Hematopoietic multipotent progenitor cell (in vitro differentiated cells): Measurements from ENCODE around the gene EPB41L5. TPM values are rescaled to one million over a fixed set of nuclear protein-coding genes. Genes with fewer than 3 reads are reported as not detected.
"Not testable (repeated sequence)": the region's sequence is repeated elsewhere in the genome, so short reads cannot be mapped to it uniquely, and the experiment has no call there.

Experiments
- DNase-seq, 3 donors: peaks; one replicate each; pipeline ENCODE4 v3.0.0-alpha.2; 2011 to 2015; ENCODE audit warnings: low read depth in 2 of 3, low spot score in 2 of 3
- total RNA-seq: library from RNA; depleted of rRNA; stranded (reverse); fragments of >200 nt; gene quantifications from one replicate; pipeline ENCODE4 v1.2.3, GENCODE V29; 2012

EPB41L5 gene
- total RNA-seq, 1 donor = 2.2 TPM

DNA sequence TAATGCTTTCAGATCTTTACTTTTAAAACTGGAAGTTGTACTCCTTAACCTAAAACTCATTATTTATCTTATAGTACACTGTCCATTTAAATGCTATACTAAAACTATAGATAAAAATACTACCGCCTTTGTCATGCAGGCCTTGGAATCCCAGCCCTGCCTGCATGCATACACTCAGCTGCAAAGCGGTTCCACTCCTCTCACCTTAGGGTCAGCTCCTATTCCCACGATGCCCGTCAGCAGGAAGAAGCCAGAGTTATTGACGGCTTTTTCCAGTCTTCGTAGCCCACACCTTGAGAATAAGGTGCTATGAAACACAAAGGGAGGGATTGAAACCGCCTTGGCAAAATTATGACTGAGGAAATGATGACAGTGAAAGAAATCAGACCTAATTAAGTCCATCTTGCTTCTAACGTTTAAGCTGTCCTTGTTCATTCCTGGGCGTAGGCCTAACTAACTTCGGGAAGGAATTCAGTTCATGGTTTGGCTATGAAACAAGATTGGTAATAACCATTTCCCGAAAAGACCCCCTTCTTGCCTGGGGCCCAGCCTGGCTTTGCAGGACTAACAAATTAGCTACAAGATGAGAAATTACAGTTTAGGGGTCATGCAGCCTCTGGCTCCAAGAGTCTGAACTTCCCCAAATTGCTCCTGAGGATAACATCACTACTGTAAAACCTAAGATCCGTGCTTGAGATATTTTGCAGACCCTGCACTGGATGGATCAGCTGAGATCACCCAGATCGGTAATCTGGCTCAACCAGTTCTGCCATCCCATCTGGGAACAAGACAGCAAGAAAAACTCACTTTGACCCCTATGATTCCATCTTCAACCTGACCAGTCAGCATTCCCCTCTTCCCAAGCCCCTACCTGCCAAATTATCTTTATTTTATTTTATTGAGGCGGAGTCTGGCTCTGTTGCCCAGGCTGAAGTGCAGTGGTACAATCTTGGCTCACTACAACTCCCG lies 17.1 kb downstream of the EPB41L5 start:
- no peak for DNase-seq

- DNase-seq = no peak
Measured at GRCh38 chr2:120032297-120032696, 19.4 kb downstream of the EPB41L5 start.

- no peak for DNase-seq
Measured at GRCh38 chr2:120034027-120034426, 21.1 kb downstream of the EPB41L5 start.

GRCh38 chr2:120034621-120035020 lies 21.7 kb downstream of the EPB41L5 start:
- no peak for DNase-seq

DNA sequence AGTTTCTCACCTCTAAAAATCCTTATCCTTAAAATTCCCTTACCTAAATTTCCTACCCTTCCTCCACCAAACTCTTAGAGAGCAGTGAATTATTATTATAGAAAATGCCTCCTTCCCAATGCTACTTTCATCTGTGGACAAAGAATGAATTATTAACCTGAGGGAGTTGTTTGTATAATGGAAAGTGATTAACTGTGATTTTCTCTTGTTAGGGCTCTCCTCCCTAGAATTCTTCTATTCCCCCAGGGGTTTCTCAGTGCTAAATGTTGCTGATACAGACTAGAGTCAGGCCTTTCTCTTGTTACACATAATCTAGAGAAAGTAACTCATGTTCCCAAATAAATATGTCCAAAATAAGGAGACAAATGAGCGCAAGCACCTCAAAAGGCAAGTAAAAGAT lies 23.3 kb downstream of the EPB41L5 start:
- DNase-seq = no peak

GRCh38 chr2:120037995-120038541 lies 25.2 kb downstream of the EPB41L5 start:
- no peak for DNase-seq

- no peak for DNase-seq
Measured at GRCh38 chr2:120042359-120042758, 29.5 kb downstream of the EPB41L5 start.

- peak in 1 of 3 donors; percentile 22 for DNase-seq
Measured at GRCh38 chr2:120044336-120044735, 31.5 kb downstream of the EPB41L5 start.

DNA sequence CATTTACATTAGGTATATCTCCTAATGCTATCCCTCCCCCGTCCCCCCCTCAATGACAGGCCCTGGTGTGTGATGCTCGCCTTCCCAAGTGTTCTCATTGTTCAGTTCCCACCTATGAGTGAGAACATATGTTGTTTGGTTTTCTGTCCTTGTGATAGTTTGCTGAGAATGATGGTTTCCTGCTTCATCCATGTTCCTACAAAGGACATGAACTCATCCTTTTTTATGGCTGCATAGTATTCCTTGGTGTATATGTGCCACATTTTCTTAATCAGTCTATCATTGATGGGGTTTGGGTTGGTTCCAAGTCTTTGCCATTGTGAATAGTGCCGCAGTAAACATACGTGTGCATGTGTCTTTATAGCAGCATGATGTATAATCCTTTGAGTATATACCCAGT lies 32.9 kb downstream of the EPB41L5 start:
- not testable (repeated sequence) for DNase-seq

DNA sequence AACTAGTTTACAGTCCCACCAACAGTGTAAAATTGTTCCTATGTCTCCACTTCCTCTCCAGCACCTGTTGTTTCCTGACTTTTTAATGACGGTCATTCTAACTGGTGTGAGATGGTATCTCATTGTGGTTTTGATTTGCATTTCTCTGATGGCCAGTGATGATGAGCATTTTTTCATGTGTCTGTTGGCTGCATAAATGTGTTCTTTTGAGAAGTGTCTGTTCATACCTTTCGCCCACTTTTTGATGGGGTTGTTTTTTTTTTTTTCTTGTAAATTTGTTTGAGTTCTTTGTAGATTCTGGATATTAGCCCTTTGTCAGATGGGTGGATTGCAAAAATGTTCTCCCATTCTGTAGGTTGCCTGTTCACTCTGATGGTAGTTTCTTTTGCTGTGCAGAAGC lies 33.4 kb downstream of the EPB41L5 start:
- not testable (repeated sequence) for DNase-seq

- DNase-seq = no peak
Measured at GRCh38 chr2:120052597-120052996, 39.7 kb downstream of the EPB41L5 start.

DNA sequence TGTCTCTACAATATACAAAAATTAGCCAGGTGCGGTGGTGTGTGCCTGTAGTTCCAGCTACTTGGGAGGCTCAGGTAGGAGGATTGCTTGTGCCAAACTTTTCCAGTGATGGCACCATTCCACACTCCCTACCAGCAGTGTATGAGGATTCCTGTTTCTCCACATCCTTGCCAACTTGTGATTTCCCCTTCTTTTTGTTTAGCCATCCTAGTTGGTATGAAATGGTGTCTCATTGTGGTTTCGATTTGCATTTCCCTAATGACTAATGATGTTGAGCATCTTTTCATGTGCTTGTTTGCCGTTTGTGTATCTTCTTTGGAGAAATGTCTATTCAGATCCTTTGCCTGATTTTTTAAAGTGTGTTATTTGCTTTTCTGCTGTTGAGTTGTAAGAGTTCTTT lies 41.0 kb downstream of the EPB41L5 start:
- DNase-seq = no peak

DNA sequence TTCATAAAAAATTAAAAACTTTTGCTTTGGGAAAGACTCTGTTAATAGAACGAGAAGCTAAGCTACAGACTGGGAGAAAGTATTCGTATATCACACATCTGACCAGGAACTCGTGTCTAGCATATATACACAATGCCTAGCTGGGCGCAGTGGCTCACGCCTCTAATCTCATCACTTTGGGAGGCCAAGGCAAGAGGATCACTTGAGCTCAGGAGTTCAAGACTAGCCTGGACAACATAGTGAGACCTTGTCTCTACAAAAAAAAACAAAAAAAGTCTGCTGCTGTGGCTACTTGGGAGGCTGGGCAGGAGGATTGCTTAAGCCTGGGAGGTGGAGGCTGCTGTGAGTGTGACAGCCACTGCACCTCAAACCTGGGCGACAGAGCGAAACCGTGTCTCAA lies 46.6 kb downstream of the EPB41L5 start:
- no peak for DNase-seq

DNA sequence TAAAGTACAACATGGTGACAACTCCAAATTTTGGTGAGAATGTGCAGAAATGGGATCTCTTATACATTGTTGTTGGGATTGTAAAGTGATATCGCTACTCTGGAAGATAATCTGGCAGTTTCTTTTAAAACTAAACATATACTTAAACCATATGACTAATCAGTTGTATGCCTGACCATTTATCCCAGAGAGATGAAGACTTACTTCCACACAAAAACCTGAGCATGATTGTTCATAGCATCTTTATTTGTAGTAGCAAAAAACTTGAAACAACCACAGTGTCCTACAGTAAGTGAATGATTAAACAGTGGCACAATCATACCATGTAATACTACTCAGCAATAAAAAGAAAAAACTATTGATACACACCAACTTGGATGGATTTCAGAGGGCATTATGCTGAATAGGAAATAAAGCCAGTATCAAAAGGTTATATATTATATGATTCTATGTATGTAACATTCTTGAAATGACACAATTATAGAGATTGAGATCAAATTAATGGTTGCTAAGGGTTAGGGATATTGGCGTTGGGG lies 47.3 kb downstream of the EPB41L5 start:
- no peak for DNase-seq

DNA sequence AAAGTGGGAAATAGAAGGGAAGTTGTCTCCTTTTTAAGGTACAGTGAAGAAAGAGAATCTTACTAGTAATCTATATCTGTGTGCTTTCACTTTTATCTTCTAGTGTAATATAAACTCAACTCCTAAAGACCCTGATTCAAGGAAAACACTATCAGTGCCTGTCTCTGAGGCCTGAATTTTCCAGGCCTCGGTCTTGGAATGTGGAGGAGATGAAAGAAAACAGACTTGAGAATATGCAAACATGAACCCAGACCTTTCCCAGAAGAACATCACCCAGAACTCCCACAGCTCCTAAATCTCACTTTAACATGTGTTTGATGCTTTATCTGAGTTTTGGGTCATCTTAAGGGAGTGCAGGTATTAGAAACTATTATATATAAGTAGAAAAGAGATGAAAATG lies 51.8 kb downstream of the EPB41L5 start:
- DNase-seq = no peak

- DNase-seq = no peak
Measured at GRCh38 chr2:120066800-120067547, 54.1 kb downstream of the EPB41L5 start.

DNA sequence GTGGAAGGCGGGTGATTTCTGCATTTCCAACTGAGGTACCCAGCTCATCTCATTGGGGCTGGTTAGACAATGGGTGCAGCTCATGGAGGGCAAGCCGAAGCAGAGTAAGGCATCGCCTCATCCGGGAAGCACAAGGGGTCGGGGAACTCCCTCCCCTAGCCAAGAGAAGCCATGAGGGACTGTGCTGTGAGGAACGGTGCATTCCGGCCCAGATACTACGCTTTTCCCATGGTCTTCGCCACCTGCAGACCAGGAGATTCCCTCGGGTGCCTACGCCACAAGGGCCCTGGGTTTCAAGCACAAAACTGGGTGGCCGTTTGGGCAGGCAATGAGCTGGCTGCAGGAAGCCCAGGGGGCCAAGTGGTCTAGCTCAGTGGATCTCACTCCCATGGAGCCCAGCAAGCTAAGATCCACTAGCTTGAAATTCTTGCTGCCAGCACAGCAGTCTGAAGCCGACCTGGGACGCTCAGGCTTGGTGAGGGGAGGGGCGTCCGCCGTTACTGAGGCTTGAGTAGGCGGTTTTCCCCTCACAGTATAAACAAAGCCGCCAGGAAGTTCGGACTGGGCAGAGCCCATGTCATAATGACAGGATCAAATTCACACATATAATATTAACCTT lies 55.3 kb downstream of the EPB41L5 start:
- not testable (repeated sequence) for DNase-seq

DNA sequence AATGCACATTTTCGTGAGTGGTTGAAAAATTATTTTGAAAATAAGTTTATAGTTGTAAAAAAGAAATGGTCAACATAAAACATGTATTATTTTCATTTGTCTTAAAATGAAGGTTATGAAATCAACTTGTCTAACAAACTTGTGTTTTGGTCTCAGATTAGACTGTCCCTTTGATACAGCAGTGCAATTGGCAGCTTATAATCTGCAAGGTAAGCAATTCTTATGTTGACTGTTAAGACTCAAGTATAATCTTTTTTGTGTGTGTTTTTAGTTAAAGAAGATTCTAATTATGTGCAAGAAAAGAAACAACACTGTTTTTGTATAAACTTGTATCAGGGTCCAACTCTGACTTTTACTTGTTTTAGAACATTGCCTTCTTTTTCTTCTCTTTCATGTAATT lies 62.7 kb downstream of the EPB41L5 start:
- DNase-seq = no peak

GRCh38 chr2:120077896-120078295 lies 65.0 kb downstream of the EPB41L5 start:
- no peak for DNase-seq

DNA sequence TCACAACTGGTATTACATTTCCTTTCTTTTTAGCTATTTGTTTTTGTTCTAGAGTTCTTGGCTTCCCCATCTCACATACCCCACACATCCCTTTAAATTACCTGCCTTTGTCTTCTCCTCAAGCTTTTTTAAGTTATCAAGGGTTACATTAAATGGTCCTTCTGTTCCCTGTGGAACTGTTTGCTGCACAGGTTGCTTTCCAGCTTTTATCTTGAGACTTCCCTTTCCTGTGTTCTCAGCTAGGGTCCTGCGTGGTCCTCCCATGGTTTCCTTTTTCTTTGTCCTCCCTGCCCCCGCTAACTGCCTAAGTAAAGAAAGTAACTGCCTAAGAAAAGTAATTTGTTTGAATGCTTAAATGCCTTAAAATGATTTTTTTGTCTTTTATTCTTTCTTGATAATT lies 66.8 kb downstream of the EPB41L5 start:
- no peak for DNase-seq

DNA sequence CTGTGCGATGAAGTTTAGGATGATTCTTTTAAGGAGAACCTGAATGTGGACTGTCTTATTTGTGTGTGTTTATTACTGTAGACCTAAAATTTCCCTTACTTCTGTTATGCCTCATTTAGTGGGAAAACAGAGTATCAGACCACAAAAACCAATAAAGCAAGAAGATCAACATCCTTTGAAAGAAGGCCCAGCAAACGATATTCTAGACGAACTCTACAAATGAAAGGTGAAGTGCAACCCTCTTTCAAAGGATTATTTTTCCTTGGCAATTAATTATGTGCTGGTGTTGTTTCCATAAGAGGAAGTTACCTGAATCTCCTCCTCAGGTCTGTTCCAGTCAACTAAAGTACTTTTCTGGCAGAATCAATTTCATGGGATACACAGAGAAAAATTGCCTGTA lies 78.6 kb downstream of the EPB41L5 start:
- no peak for DNase-seq
